Renal cortex interstitium (tissue), 11 donors: ENCODE results near the gene ENTPD8. TPM values are rescaled to one million over a fixed set of nuclear protein-coding genes. Genes with fewer than 3 reads are reported as not detected.
A peak's percentile ranks its signal among the peaks of the same experiment; 100 is the strongest.
"Not testable (repeated sequence)": the region's sequence is repeated elsewhere in the genome, so short reads cannot be mapped to it uniquely, and the experiment has no call there.

Experiments
- DNase-seq, 11 donors: peaks; one replicate each; pipeline ENCODE4 v3.0.0-alpha.2; 2013; ENCODE audit warnings: low read depth in 9 of 11, low spot score in 4 of 11; ENCODE audit errors: extremely low read depth in 1 of 11
- polyA plus RNA-seq, 3 donors: library from polyadenylated mRNA; unstranded; fragments of 120-200 nt; gene quantifications; one replicate each; pipeline ENCODE4 v1.2.1, GENCODE V29; 2013; ENCODE audit not compliant: insufficient read length in 3 of 3

Gene ENTPD8
- polyA plus RNA-seq, 3 donors, result 0.14 to 0.68 (median 0.63) TPM

GRCh38 chr9:137423514-137424291 is 17.5 kb downstream of the ENTPD8 start:
- no peak for DNase-seq

GRCh38 chr9:137422604-137423513 is 18.3 kb downstream of the ENTPD8 start, which contains the start of the genes EXD3 and NOXA1:
TSS of gene EXD3 (minus strand) at chr9:137423162. CDS start at chr9:137395357, 27,805 bp downstream.
TSS of gene NOXA1 (plus strand) at chr9:137423393. CDS start at chr9:137423530, 137 bp downstream.
- DNase-seq, result peak; percentile 63 to 90 (median 84)

- no peak for DNase-seq
Measured at GRCh38 chr9:137421838-137422603, 19.1 kb downstream of the ENTPD8 start.

- no peak for DNase-seq
Measured at GRCh38 chr9:137417161-137418021, 23.8 kb downstream of the ENTPD8 start.

- no peak for DNase-seq
Measured at GRCh38 chr9:137416563-137417151, 24.5 kb downstream of the ENTPD8 start.

- no peak for DNase-seq
Measured at GRCh38 chr9:137416006-137416562, 25.1 kb downstream of the ENTPD8 start.

GRCh38 chr9:137415451-137415850 is 25.7 kb downstream of the ENTPD8 start:
- no peak for DNase-seq

- no peak for DNase-seq
Measured at GRCh38 chr9:137412431-137412830, 28.7 kb downstream of the ENTPD8 start.

GRCh38 chr9:137411645-137412380 is 29.3 kb downstream of the ENTPD8 start:
- no peak for DNase-seq

GRCh38 chr9:137411260-137411644 is 29.9 kb downstream of the ENTPD8 start:
- no peak for DNase-seq

GRCh38 chr9:137410891-137411249 is 30.3 kb downstream of the ENTPD8 start:
- no peak for DNase-seq

- DNase-seq, result not testable (repeated sequence)
Measured at GRCh38 chr9:137410236-137410890, 30.8 kb downstream of the ENTPD8 start.

- no peak for DNase-seq
Measured at GRCh38 chr9:137409515-137409914, 31.6 kb downstream of the ENTPD8 start.

- no peak for DNase-seq
Measured at GRCh38 chr9:137408651-137409405, 32.3 kb downstream of the ENTPD8 start.

GRCh38 chr9:137407590-137408300 is 33.4 kb downstream of the ENTPD8 start:
- no peak for DNase-seq
